Measurements from ENCODE around the gene LHFPL6.
"Not testable (repeated sequence)": the region's sequence is repeated elsewhere in the genome, so short reads cannot be mapped to it uniquely, and the experiment has no call there.

LHFPL6 gene

GRCh38 chr13:39338114-39338513 lies 264.9 kb downstream of the LHFPL6 start:
- DNase-seq: not testable (repeated sequence)

DNA sequence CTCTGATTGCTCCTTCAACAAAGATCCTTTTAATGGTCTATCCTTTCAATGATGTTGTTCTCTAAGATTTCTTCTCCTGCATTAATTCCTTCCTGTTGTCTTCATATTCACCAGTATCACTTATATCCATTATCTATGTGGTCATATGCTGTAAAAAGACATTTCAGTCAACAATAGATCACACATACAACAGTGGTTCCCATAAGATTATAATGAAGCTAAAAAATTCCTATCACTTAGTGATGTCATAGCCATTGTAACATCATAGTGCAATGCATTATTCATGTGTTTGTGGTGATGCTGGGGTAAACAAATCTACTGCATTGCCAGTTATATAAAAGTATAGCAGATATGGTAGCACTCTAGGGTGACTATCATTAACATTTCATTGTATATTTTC lies 266.1 kb downstream of the LHFPL6 start:
- no peak for DNase-seq

GRCh38 chr13:39336207-39336606 lies 266.8 kb downstream of the LHFPL6 start:
- DNase-seq: no peak

GRCh38 chr13:39335721-39336120 lies 267.3 kb downstream of the LHFPL6 start:
- no peak for DNase-seq

DNA sequence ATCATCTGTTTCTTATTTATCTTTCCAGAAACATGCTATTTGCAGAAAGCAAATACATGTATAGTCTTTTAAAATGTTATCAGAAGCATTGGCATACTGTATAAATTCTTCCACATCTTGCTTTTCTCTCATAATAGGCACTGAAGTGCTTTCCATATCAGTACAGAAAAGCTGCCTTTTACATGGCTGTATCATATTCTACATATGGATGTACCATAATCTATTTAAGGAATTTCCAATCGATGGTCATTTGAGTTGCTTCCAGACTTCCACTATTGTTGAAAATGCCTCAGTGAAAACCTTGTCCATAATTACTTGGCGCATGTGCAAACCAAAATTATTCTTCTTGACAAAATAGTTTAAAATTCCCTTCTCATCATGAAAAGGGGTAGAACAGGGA lies 272.5 kb downstream of the LHFPL6 start:
- no peak for DNase-seq

GRCh38 chr13:39329182-39329639 lies 273.8 kb downstream of the LHFPL6 start:
- DNase-seq: no peak

DNA sequence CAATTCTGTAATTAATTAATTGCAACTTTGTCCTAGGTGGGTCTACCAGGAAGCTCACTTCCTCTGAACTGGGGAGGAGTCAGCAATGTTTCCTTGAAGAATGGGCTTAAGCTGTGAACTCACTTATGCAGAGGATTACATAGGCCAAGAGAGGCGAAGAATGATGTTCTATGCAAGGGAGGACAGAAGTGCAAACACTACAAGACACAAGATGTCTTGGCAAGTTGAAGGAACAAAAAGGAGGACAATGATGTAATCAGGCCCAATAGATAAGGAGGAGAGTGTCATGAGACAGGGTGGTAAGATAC lies 275.9 kb downstream of the LHFPL6 start:
- no peak for DNase-seq

DNA sequence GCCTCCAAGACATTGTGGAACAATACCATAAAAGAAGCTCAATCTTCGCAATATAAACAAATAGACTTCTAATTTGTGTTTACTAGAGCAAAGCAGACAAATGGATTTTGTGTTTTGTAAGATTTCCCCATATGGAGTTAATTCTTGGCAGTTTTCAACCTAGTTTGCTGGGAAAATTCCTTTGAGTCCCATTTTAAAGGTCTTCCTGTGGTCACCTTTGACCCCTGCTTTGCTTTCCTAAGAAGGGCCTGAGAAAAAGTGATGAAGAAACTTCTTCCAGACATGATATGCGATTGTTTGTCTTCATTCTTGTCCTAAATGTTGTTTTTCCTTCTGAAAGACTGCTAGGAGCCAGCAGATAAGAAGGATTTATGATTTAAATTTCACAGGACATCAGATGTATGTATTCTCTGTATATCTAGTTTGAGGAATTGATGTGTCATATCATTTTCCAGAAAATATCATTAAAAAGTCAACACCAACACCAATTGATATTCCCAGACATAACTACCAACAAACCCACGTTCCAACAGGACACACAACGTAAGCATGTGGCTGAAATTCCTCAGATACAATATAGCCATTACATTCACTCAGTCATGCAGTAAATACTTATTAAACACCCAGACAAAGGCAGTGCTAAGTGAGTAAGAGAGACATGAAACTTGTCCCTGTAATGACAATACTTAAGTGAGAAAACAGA lies 276.4 kb downstream of the LHFPL6 start:
- no peak for DNase-seq

DNA sequence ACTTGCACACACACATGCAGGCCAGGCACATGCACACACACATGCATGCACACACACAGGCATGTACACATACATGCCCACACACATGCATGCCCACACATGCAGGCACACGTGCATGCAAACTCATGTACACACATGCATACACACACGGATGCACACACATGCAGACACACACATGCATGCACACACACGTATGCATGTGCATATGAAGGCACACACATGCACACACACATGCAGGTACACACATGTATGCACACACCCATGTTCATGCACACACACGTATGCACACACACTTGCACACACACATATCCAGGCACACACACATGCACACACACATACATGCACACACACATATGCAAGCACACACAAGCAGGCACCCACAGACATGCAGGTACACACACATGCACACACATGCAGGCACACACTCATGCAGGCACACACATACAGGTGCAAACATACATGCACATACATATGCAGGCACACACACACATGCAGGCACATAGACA lies 278.1 kb downstream of the LHFPL6 start:
- no peak for DNase-seq

DNA sequence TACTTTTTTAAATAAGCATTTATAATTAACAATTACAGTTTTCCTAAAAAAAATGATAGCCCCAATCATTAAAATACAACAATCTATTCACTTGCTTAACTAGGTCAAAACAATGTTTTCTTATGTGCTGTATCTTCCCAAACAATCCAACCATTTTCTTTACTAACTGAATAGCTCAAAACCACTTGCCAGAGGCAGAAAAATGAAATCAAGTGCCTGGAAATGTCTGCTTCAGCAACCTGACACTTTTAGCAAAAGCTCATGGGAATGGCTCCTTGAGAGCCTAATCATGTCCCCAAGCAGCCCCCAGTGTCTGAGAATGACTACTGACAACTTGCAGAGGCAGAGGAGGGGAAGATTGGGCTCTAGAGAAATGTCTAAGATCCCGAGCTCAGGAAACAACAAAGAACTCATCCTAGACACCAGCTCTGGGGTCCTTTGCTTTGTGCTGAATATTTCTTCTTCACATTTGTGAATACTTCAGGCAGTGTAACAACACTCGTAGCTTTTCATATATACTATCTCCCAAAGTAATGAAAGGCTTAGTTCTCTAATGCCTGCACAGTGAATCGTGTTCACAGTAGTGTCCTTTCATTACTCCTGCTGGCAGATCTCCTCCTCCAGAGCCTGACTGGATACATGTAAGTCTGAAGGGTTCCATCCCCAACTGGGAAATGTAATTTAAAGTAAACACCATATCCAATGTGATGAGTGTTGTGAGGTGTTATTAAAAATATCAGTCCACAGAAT lies 280.0 kb downstream of the LHFPL6 start:
- DNase-seq: no peak

DNA sequence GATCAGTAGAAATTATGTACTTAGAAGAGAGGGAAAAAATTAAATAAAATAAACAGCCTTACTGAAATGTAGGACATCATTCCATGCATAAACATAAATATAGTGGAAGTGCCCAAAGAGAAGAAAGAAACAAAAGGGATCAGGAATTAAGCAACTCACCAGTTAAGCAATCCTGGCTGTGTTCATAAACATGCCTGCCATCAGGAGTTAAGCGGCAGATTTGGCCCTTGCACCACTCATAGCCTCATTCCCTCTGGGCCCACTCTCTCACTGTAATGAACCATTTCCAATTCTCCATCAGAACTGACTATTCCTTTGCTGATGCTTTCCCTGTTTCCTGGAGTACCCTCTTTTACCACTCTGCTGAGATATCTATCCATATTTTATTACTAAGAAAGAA lies 281.4 kb downstream of the LHFPL6 start:
- DNase-seq: no peak

GRCh38 chr13:39318161-39318560 lies 284.8 kb downstream of the LHFPL6 start:
- no peak for DNase-seq

- DNase-seq: no peak
These were observed 285.7 kb downstream of the LHFPL6 start for GRCh38 chr13:39317291-39317690.

DNA sequence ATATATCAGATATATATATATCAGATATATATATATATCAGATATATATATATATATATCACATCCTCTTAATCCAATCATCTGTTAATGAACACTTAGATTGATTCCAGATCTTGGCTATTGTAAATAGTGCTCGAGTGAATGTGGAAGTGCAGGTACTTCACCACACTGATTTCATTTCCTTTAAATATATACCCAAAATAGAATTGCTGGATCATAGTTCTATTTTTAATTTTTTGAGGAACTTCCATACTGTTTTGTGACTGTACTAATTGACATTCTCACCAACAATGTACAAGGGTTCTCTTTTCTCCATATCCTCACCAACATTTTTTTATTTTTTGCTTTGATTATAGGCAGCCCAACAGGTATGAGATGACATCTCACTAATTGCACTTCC lies 287.2 kb downstream of the LHFPL6 start:
- no peak for DNase-seq

DNA sequence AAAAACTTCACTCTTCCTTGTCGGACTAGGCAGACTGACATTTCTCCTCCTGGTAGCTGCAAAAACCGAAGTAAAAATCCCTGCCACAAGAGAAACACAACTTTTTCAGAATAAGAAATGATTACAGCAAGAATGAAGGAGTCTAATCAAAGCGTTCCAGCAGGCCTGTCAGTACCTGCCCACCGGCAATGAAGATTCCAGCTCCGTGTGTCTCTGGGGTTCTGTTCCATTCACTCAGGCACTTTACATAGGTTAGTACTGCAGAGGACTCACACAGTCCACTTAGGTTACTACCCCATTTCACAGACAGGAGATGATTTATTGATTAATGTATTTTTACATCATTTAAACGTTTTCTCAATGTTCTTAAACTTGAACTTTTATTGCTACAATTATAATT lies 289.3 kb downstream of the LHFPL6 start:
- DNase-seq: no peak

DNA sequence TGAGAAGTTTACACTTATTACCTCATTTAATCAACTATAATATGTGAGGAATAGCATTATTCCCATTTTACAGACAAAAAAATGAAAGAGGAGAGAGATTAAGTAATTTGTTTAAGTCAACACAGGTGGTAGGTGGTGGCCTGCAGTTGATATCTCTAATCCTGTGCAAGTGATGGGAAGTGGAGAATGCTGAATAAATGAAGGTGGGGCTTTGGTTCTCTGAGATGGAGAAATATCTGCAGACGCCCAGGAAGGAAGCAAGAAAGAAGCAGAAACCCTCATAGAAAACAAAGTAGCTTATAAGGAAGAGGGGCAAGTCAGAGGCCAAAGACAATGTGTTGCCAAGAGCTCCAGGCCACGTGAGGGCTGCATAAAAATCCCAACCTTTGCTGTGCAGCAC lies 290.4 kb downstream of the LHFPL6 start:
- no peak for DNase-seq

DNA sequence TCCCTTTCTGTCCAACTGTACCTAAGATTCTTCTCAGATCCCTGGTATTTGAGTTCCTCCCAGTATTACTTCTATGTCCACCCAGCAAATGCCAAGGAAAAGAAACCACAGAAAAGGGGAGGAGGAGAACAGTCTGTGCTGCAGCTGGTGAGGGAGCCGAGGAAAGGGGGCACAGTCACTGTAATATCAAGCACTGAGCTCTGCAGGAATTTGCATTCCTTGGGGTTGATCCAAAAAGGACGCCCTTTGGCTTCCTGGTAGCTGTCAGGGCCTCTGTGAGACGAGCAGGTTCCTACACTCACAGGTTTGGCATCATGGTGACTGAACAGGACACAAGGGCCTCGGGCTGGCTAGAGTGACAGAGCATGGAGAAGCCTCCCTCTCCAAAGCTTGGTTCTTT lies 291.4 kb downstream of the LHFPL6 start:
- DNase-seq: no peak

GRCh38 chr13:39310961-39311360 lies 292.0 kb downstream of the LHFPL6 start:
- DNase-seq: no peak

GRCh38 chr13:39306639-39307589 lies 296.1 kb downstream of the LHFPL6 start:
- no peak for DNase-seq

DNA sequence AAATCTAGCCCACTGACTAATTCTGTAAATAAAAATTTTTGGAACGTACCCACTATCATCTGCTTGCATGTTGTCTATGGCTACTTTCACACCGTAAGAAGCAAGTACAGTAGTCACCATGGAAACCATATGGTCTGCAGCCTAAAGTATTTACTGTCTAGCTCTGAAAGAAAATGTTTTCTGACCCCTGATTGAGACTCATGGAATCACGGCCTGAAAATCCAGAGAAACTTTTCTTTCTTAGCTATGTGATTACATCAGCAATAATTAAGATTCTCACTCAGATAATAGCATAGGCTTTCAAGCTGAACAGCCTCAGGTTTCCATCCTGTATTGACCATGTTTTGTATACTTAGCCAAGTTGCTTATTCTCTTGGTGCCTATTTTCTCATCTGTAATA lies 300.2 kb downstream of the LHFPL6 start:
- no peak for DNase-seq

DNA sequence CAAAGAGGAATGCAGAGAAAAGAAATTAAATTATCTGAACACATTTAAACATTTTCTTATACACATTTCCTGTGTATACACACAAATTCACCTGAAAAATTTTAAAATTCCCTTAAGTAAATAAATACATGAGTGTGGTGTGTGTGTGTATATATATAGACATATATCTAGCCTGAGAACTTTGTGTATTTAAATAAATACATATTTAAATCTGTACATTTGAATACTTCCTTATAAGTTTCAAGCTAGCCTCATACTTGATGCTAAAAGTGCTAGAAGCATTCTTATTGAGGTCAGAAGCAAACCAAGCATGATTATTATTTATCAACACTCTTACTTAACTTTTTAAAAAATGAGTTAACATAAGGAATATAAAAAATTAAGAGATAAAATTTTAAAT lies 304.0 kb downstream of the LHFPL6 start:
- DNase-seq: no peak

DNA sequence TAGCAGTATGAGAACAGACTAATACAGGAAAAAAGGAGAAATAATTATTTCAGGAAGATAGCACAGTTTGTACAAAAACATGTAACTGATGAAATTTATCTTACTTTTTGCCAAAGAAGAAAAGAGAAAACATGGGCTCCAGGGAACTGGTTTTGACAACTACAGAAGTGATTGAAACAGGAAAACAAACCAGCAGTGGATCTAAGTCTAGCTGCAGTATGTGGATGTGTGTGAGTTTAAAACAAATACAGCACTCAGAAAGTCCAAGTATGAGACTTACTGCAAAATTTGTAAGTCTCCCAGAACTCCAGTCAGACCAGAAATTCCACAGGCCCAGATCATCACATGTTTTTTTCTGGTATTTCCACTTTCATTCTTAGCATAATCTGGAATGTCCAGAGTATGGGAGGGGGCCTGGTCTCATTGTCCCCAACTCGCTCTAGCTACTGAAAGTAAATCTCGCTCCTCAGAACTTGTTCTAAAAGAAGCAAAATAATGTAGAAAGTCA lies 305.3 kb downstream of the LHFPL6 start:
- no peak for DNase-seq

DNA sequence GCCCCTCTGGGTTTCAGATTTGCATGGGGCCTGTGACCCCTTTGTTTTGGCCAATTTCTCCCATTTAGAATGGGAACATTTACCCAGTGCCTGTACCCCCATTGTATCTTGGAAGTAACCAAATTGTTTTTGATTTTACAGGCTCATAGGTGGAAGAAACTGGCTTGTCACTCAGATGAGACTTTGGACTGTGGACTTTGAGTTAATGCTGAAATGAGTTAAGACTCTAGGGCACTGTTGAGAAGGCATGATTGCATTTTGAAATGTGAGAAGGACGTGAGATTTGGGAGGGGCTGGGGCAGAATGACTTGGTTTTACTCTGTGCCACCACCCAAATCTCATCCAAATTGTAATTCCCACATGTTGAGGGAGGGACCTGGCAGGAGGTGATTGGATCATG lies 306.0 kb downstream of the LHFPL6 start:
- no peak for DNase-seq

Data from Kasumi-1 (cell line).